Stomach (tissue), 9 donors: ENCODE measurements around the gene MCTP1. TPM values are rescaled to one million over a fixed set of nuclear protein-coding genes. Genes with fewer than 3 reads are reported as not detected.

ENCODE experiments used
- DNase-seq, 2 donors: peaks; one replicate each; pipeline versions ENCODE4 v3.0.0 to v3.0.0-alpha.2; 2013 to 2019
- H3K27ac ChIP-seq, 5 donors: fragments of 200-600 bp in 4 of 5; sonication (generic) in 4 of 5; one replicate each; pipeline ENCODE4 v1.5.1; 2013 to 2019; ENCODE audit warnings: mild to moderate bottlenecking in 1 of 5, moderate library complexity in 1 of 5
- H3K27me3 ChIP-seq, 3 donors: fragments of 200-600 bp; sonication (generic); one replicate each; pipeline ENCODE4 v1.5.1; 2017 to 2019; ENCODE audit warnings: mixed run types in 1 of 3
- H3K36me3 ChIP-seq, 4 donors: fragments of 200-600 bp; sonication (generic); 1 replicate in 3 of 4; 2 replicates in 1 of 4; pipeline ENCODE4 v1.5.1; 2016 to 2019
- H3K4me1 ChIP-seq, 4 donors: fragments of 200-600 bp; sonication (generic); one replicate each; pipeline ENCODE4 v1.5.1; 2016 to 2019
- H3K4me3 ChIP-seq, 4 donors: fragments of 200-600 bp; sonication (generic) in 3 of 4; one replicate each; pipeline ENCODE4 v1.5.1; 2016 to 2019; ENCODE audit warnings: mild to moderate bottlenecking in 1 of 4
- H3K9me3 ChIP-seq, 4 donors: fragments of 200-600 bp; sonication (generic); one replicate each; pipeline ENCODE4 v1.5.1; 2016 to 2019
- EP300 ChIP-seq: sonication (generic); formaldehyde crosslinking; IDR thresholded peaks from one replicate; pipeline ENCODE4 v1.6.1; 2017; ENCODE audit warnings: antibody characterized with exemption
- POLR2A ChIP-seq, 4 donors: fragments of 450-650 bp; IDR thresholded peaks; one replicate each; pipeline ENCODE4 v1.6.1; 2016; ENCODE audit warnings: antibody characterized with exemption in 4 of 4, control low read depth in 2 of 4, mild to moderate bottlenecking in 1 of 4, moderate library complexity in 1 of 4
- POLR2AphosphoS5 ChIP-seq, 3 donors: sonication (generic); formaldehyde crosslinking; IDR thresholded peaks; one replicate each; pipeline ENCODE4 v1.6.1; 2016; ENCODE audit warnings: antibody characterized with exemption in 3 of 3
- WGBS, 5 donors: extraction: QIAGEN DNeasy Blood & Tissue Kit in 3 of 5; methylation state at CpG; one replicate each; pipeline versions ENCODE4 v1.1.5 to v1.1.7; 2013 to 2018; 5-methylcytosine and 5-hydroxymethylcytosine counted together
- intact Hi-C: fragments of 100-400 bp; cut with DNase I; formaldehyde crosslinking; loops from one replicate; pipeline ENCODE4 v1.15.1; 2023; ENCODE audit warnings: low total_unique reads
- polyA plus RNA-seq, 3 donors: library from polyadenylated mRNA; stranded (reverse); fragments of 200-250 nt; gene quantifications; one replicate each; pipeline ENCODE4 v1.2.3, GENCODE V29; 2013
- total RNA-seq, 5 donors: library from RNA; depleted of rRNA; stranded (reverse); fragments of >200 nt; gene quantifications; one replicate each; pipeline versions ENCODE4 v1.1.0 to v1.2.3, GENCODE V29; 2014 to 2016
- TF ChIP-seq, protein P1 (sequence below), 7 experiments: fragments of 450-650 bp in 4 of 7; fragments of 200-600 bp in 3 of 7; sonication (generic) in 3 of 7; IDR thresholded peaks; one replicate each; pipeline ENCODE4 v1.5.1; 2016 to 2019; ENCODE audit warnings: antibody characterized with exemption in 7 of 7, control low read depth in 2 of 7, mild to moderate bottlenecking in 1 of 7
- donor health status: healthy with polysubstance abuse.
- donor health status: Bipolar disorder and iron deficiency.
- donor health status: healthy.

MCTP1 gene
- total and polyA plus RNA-seq, 8 donors = 1.4 to 47.9 (median 11.3) TPM

DNA sequence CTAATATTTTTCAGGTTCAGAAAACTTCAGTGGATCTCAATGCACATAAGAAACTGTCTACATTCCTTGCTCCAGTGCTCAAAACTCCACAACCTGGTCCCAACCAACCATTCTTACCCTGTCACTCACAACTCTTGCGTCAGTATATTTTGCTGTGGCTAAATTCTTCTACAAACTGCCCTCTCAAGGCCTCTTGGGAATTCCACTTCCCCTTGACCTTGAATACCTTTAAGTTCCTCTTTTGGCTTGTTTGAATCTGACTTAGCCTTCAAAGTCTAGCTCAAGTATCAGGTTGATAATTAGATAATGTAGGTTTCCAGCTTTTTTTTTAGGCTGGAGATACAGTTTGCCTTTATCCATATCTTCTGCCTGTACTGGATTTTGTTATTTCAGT, 538.2 kb downstream of the MCTP1 start:
- 81 to 87% (median 86%) methylated on average over 1 of the region's 1 CpG for WGBS, 5 donors
- Histone ChIP-seq H3K27me3 (no peaks in the 10 kb centered on the region), H3K36me3 (no peaks in the 10 kb centered on the region), H3K4me1 (no peaks in the 10 kb centered on the region), H3K27ac (no peak overlapping the region), H3K9me3 (no peaks in the 10 kb centered on the region), H3K4me3 (no peak overlapping the region)
- DNase-seq = no peak
- intact Hi-C loops = no loop called here
- TF ChIP-seq EP300 (no peak), POLR2AphosphoS5 (IDR thresholded peaks at IDR 0.05) (no peak)
- TF ChIP-seq, protein P1, sequence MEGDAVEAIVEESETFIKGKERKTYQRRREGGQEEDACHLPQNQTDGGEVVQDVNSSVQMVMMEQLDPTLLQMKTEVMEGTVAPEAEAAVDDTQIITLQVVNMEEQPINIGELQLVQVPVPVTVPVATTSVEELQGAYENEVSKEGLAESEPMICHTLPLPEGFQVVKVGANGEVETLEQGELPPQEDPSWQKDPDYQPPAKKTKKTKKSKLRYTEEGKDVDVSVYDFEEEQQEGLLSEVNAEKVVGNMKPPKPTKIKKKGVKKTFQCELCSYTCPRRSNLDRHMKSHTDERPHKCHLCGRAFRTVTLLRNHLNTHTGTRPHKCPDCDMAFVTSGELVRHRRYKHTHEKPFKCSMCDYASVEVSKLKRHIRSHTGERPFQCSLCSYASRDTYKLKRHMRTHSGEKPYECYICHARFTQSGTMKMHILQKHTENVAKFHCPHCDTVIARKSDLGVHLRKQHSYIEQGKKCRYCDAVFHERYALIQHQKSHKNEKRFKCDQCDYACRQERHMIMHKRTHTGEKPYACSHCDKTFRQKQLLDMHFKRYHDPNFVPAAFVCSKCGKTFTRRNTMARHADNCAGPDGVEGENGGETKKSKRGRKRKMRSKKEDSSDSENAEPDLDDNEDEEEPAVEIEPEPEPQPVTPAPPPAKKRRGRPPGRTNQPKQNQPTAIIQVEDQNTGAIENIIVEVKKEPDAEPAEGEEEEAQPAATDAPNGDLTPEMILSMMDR (IDR thresholded peaks at IDR 0.05) = no peak

GRCh38 chr5:94745786-94746730, 538.8 kb downstream of the MCTP1 start:
- no peaks in the 10 kb centered on the region for H3K4me1 ChIP-seq
- intact Hi-C loops = no loop called here
- no peaks in the 10 kb centered on the region for H3K9me3 ChIP-seq
- WGBS, 5 donors = 56 to 68% (median 65%) methylated on average over 5 of the region's 5 CpGs
- TF ChIP-seq, protein P1 (IDR thresholded peaks at IDR 0.05) = no peak
- no peak for TF ChIP-seq EP300
- TF ChIP-seq POLR2A (IDR thresholded peaks at IDR 0.05) = no peak
- no peak for TF ChIP-seq POLR2AphosphoS5 (IDR thresholded peaks at IDR 0.05)
- no peaks in the 10 kb centered on the region for H3K27me3 ChIP-seq
- no peak overlapping the region for H3K4me3 ChIP-seq
- H3K27ac ChIP-seq = no peak overlapping the region
- no peaks in the 10 kb centered on the region for H3K36me3 ChIP-seq
- no peak for DNase-seq

DNA sequence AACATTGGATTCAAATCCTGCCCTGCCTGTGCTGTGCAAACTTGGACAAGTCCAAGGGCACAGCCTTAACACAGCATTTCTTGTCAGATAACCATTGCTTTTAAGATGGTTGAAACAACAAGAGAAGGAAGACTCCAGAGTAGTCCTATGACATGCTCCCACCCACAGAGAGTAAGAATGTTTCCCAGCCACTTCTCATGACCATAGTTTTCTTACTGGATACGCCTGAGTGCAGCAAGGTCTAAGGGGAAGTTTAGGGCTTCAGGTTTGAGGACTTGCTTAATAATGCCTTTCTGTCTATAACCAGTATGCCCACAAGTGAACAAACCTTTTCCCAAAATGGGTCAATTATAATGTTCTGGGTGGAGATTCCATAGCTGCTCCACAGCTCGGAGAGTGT, 540.0 kb downstream of the MCTP1 start:
- no peak for TF ChIP-seq POLR2A (IDR thresholded peaks at IDR 0.05)
- no peak for TF ChIP-seq EP300
- TF ChIP-seq POLR2AphosphoS5 (IDR thresholded peaks at IDR 0.05) = no peak
- TF ChIP-seq, protein P1 (IDR thresholded peaks at IDR 0.05) = no peak
- H3K9me3 ChIP-seq = no peaks in the 10 kb centered on the region
- no peak overlapping the region for H3K4me3 ChIP-seq
- H3K36me3 ChIP-seq = no peaks in the 10 kb centered on the region
- no peaks in the 10 kb centered on the region for H3K4me1 ChIP-seq
- no peak overlapping the region for H3K27ac ChIP-seq
- 73 to 94% (median 90%) methylated on average over 2 of the region's 2 CpGs for WGBS, 5 donors
- H3K27me3 ChIP-seq = no peaks in the 10 kb centered on the region
- no peak for DNase-seq
- intact Hi-C loops = no loop called here

DNA sequence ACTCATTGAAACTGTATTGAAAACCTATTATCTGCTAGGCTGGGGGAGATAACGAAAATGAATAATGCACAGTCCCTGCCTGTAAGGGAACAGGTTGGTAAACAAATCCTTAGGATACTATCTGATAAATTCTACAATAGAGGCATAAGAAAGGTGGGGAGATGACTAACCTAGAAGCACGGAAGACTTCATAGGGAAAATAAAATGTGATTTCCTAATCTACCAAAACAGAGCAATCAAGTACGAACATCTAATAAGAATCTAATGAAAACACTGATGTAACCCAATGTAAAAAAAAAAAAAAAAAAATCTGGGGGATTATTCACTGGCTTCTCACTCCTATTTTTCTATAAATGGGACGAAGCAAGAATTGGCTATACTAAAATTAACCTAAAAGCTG, 542.0 kb downstream of the MCTP1 start:
- H3K27ac ChIP-seq = no peak overlapping the region
- intact Hi-C loops = no loop called here
- DNase-seq = no peak
- no peak overlapping the region for H3K4me3 ChIP-seq
- no peaks in the 10 kb centered on the region for H3K36me3 ChIP-seq
- WGBS, 5 donors = 45 to 69% (median 62%) methylated on average over 4 of the region's 4 CpGs
- TF ChIP-seq, protein P1 (IDR thresholded peaks at IDR 0.05) = no peak
- TF ChIP-seq POLR2AphosphoS5 (IDR thresholded peaks at IDR 0.05) (no peak), EP300 (no peak), POLR2A (IDR thresholded peaks at IDR 0.05) (no peak)
- H3K4me1 ChIP-seq = peaks cover 0 to under 1% (median 0%) of the 10 kb centered on the region in 4 donors
- no peaks in the 10 kb centered on the region for H3K9me3 ChIP-seq
- H3K27me3 ChIP-seq = no peaks in the 10 kb centered on the region
